22Rv1 (cell line): ENCODE data around the gene COPZ2.

Experiments
- ZFX ChIP-seq: fragments of 450-650 bp; IDR thresholded peaks from 2 replicates; pipeline ENCODE4 v1.6.1; 2017; ENCODE audit warnings: antibody characterized with exemption, borderline replicate concordance
- TF ChIP-seq, protein P1 (sequence below): fragments of 450-650 bp; IDR thresholded peaks from 2 replicates; pipeline ENCODE4 v1.5.1; 2017; ENCODE audit warnings: mild to moderate bottlenecking

DNA sequence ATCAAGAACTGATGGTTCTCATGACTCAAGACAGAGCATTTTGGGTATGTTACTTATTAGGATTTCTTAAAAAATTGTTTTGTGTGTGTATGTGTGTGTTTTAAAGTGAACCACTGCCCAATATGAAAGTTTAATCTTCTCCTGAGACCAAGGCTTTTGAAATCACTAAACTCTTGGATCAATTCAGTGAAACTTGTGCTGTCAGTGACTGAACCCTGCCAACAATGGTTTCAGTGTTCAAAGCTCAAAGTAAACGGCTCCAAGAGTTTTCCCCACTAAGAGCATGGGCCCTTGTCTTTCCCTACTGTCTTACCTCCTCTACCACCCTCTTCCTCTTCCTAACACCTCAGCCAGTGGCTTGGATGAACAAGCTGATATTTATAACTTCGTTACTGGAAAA is 32.6 kb upstream of the COPZ2 start:
- TF ChIP-seq, protein P1, sequence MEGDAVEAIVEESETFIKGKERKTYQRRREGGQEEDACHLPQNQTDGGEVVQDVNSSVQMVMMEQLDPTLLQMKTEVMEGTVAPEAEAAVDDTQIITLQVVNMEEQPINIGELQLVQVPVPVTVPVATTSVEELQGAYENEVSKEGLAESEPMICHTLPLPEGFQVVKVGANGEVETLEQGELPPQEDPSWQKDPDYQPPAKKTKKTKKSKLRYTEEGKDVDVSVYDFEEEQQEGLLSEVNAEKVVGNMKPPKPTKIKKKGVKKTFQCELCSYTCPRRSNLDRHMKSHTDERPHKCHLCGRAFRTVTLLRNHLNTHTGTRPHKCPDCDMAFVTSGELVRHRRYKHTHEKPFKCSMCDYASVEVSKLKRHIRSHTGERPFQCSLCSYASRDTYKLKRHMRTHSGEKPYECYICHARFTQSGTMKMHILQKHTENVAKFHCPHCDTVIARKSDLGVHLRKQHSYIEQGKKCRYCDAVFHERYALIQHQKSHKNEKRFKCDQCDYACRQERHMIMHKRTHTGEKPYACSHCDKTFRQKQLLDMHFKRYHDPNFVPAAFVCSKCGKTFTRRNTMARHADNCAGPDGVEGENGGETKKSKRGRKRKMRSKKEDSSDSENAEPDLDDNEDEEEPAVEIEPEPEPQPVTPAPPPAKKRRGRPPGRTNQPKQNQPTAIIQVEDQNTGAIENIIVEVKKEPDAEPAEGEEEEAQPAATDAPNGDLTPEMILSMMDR = no peak
- TF ChIP-seq ZFX = no peak
